GM12891 (cell line): ENCODE measurements around the gene OXGR1.

Source experiments
- DNase-seq: peaks from one replicate; pipeline ENCODE4 v3.0.0; 2011; ENCODE audit warnings: low spot score; ENCODE audit not compliant: insufficient read length
- FAIRE-seq: peaks from 2 replicates; lab custom pipeline; 2011; peaks lifted over from hg19 to GRCh38; lab: Jason Lieb, UNC
- PAX5 ChIP-seq: IDR thresholded peaks from 2 replicates; pipeline ENCODE4 v1.6.1; 2011; ENCODE audit warnings: low read length, moderate library complexity, mild to moderate bottlenecking; ENCODE audit not compliant: insufficient read depth, severe bottlenecking
- POLR2A ChIP-seq: IDR thresholded peaks from 2 replicates; pipeline ENCODE4 v1.6.1; 2011; ENCODE audit warnings: low read depth, low read length, control low read depth
- POLR2AphosphoS5 ChIP-seq: IDR thresholded peaks from 2 replicates; pipeline ENCODE4 v1.6.1; 2011; ENCODE audit warnings: low read depth, low read length, control low read depth
- POU2F2 ChIP-seq: IDR thresholded peaks from 2 replicates; pipeline ENCODE4 v1.6.1; 2011; ENCODE audit warnings: low read depth, mild to moderate bottlenecking, control low read depth, low read length, moderate library complexity
- SPI1 ChIP-seq: IDR thresholded peaks from 2 replicates; pipeline ENCODE4 v1.6.1; 2011; ENCODE audit warnings: low read depth, low read length, control low read depth
- TAF1 ChIP-seq: IDR thresholded peaks from 2 replicates; pipeline ENCODE4 v1.6.1; 2011; ENCODE audit warnings: low read depth, low read length, control low read depth

OXGR1 gene

GRCh38 chr13:96947343-96947910 lies 46.8 kb downstream of the OXGR1 start:
- FAIRE-seq (no peak), DNase-seq (no peak)
- no peak for TF ChIP-seq PAX5
- no peak for TF ChIP-seq POLR2AphosphoS5
- TF ChIP-seq POU2F2 = no peak
- TF ChIP-seq POLR2A = no peak
- TF ChIP-seq TAF1 = no peak
- TF ChIP-seq SPI1 = no peak

GRCh38 chr13:96946709-96947311 lies 47.5 kb downstream of the OXGR1 start:
- TF ChIP-seq POLR2A (no peak), SPI1 (no peak), POLR2AphosphoS5 (no peak), PAX5 (no peak), TAF1 (no peak), POU2F2 (no peak)
- DNase-seq (no peak), FAIRE-seq (no peak)

GRCh38 chr13:96940961-96941360 lies 53.3 kb downstream of the OXGR1 start:
- TF ChIP-seq POU2F2 = no peak
- no peak for TF ChIP-seq TAF1
- TF ChIP-seq PAX5 = no peak
- TF ChIP-seq POLR2A = no peak
- no peak for TF ChIP-seq SPI1
- TF ChIP-seq POLR2AphosphoS5 = no peak
- no peak for FAIRE-seq
- DNase-seq = no peak

- DNase-seq (no peak), FAIRE-seq (no peak)
- no peak for TF ChIP-seq SPI1
- no peak for TF ChIP-seq POU2F2
- TF ChIP-seq PAX5 = no peak
These were observed 58.4 kb downstream of the OXGR1 start for GRCh38 chr13:96935901-96936300.
